ENCODE results near the gene CASP3.

GRCh38 chr4:184643731-184644130 is 5.5 kb downstream of the CASP3 start:
- TF ChIP-seq POLR2AphosphoS5 (IDR thresholded peaks at IDR 0.05; ENCODE audit: low read depth, low read length) = no peak
- TF ChIP-seq REST (IDR thresholded peaks at IDR 0.05; ENCODE audit: insufficient read depth in 1 of 2, low read depth in 2 of 2, low read length in 2 of 2) = no peak
